Inflammatory macrophage treated with lipopolysaccharide for 1 hour (primary cell): ENCODE measurements around the gene ZNF358.

ENCODE experiments used
- DNase-seq, 2 donors: peaks; one replicate each; pipeline ENCODE4 v3.0.0-alpha.2; 2020 to 2022

The ZNF358 gene

GRCh38 chr19:7559102-7559501, 43.2 kb downstream of the ZNF358 start:
- DNase-seq: no peak

GRCh38 chr19:7560255-7560654, 44.4 kb downstream of the ZNF358 start:
- DNase-seq: peak in 1 of 2 donors; percentile 19

GRCh38 chr19:7561325-7561724, 45.4 kb downstream of the ZNF358 start:
- DNase-seq: peak; percentile 27 to 71

- DNase-seq: no peak
These were observed 46.9 kb downstream of the ZNF358 start for GRCh38 chr19:7562646-7563393.

GRCh38 chr19:7564866-7565265, 49.0 kb downstream of the ZNF358 start:
- DNase-seq: no peak

- no peak for DNase-seq
These were observed 49.4 kb downstream of the ZNF358 start for GRCh38 chr19:7565332-7565731.
